Posterior vena cava (tissue), 2 donors: Measurements from ENCODE around the gene RGMB. TPM values are rescaled to one million over a fixed set of nuclear protein-coding genes. Genes with fewer than 3 reads are reported as not detected.

Source experiments
- DNase-seq: peaks from one replicate; pipeline ENCODE4 v3.0.0-alpha.2; 2020; ENCODE audit warnings: low spot score
- intact Hi-C, 2 donors: fragments of 100-400 bp; cut with DNase I; formaldehyde crosslinking; loops; one replicate each; pipeline versions ENCODE4 v1.14.1 to v1.14.2; 2022 to 2023
- total RNA-seq, 2 donors: library from RNA; stranded (reverse); fragmentation: NEBNext Ultra II Directional; extraction: Animal tissue kit (Norgen Biotek cat#: 25700); gene quantifications; one replicate each; pipeline ENCODE4 v1.2.1, GENCODE V29; 2021
- donor health status: DM: yes; HTN: yes; CAD: no.
- donor health status: DM: yes; HTN: yes; CAD: no.

RGMB gene
- total RNA-seq, 2 donors from 2014 or later: 10.9 to 12.9 TPM

DNA sequence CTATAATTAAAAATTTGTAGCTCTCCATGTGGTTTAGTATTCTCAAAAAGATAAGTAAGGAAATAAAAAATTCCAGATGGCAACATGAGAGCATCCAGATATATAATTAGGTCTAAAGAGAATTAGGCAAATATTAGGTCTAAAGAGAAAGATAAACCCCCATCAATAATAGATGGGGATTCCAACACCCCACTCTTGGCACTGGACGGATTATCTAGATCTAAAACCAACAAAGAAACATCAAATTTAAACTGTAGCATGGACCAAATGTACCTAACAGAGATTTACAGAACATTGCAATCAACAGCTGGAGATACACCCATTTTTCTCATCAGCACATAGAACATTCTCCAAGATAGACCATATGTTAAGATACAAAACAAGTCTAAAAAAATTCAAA, 31.6 kb downstream of the RGMB start:
- DNase-seq: no peak
- intact Hi-C loops: no loop called here

DNA sequence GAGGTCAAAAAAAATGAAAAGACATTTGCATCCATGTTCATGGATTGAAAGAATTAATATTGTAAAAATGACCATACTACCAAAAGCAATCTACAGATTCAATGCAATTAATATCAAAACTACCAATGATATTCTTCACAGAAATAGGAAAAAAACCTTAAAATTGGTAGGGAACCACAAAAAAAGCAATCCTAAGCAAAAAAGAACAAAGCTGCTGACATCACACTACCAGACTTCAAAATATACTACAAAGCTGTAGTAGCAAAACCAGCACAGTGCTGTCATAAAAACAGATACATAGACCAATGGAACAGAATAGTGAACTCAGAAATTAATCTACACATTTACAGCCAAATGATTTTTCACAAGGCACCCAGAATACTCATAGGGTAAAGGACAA, 34.3 kb downstream of the RGMB start:
- intact Hi-C loops: no loop called here

DNA sequence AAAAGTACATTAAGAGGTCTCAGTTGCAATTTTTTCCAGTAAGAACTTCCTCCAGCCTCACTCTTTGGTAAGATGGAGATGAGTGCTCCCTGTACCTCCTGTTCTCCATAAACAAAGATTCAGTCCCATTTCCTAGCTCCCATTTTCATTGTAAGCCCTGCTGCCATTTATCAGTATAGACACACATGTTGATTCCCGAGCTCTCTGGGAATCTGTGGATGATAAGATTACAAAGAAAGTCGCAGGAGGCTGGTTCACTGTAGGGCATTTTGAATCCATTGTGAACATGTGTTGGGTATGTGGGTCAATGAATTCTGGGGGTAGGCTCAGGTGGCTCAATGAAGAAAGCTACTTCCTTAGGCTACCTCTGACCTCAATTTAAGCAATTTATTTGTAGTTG, 36.7 kb downstream of the RGMB start:
- DNase-seq: no peak
- intact Hi-C loops: no loop called here

More for the DNA sequence above, 34.3 kb downstream of the RGMB start:
- no peak for DNase-seq

DNA sequence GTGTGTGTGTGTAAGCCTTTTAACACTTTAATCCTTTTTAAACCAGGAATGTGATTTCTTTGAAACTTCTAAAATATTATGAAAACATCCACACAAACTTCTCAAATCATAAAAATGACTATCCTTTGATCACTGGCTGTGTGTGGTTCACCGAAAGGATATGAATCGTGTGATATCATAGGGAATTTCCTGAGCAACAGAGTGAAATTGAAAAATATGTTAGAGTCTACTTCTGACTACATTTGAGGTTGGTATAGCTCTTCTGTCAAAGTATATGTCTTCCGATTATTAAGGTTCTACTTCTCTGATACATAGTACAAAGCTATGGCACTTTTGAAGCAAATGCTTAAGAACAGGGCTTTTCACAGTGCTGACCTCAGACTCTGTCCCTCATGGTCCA, 40.3 kb downstream of the RGMB start:
- DNase-seq: no peak
- intact Hi-C loops: no loop called here

DNA sequence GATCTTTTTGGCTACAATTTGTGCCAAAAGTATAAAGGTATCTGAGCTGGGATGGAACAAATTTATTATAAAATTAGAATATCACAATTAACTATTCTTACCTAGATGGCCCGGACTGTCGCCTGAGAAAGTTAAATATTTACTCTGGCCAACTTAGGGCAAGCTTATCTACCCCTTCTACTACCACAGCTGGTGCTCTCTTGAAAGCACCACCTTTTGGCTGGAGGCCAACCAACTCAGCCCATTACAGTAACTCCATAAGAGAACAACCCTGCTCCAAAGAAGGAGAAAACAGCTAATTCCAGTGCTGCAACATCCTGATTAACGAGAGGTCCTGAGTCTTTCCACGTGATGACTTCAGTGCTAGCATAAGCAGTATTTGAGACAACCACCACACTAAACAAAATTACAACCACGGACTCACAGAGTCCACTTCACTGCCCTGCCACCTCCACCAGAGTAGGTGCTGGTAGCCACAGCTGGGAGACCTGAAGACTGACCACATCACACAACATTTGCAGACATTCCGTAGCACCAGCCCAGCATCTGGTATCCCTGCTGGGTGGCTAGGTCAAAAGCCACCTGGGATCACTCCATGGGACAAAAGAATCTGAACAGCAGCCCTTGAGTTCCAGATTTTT, 43.2 kb downstream of the RGMB start:
- intact Hi-C loops: no loop called here
- no peak for DNase-seq

- no peak for DNase-seq
- intact Hi-C loops: no loop called here
Measured at GRCh38 chr5:98825582-98826375, 52.3 kb downstream of the RGMB start.

DNA sequence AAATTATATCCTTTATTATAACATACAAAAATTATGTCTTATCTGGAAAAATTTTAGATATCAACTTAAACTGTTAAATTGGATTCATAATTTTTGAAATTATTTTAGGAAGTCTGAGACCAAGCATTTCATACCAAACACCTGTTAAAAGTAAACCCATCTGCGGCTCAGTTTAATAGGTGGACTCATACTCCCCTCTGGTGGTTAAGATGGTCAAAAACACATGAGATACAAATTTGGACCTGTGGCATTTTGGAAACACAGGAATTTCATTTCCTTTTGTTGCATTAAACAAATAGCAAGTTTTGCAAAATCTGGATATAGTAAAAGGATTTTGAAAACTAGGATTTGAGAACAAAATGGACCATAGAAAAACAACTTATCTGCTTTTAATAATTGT, 53.7 kb downstream of the RGMB start:
- DNase-seq: no peak
- intact Hi-C loops: no loop called here

- DNase-seq: no peak
- intact Hi-C loops: no loop called here
Measured at GRCh38 chr5:98827588-98828284, 54.3 kb downstream of the RGMB start.

DNA sequence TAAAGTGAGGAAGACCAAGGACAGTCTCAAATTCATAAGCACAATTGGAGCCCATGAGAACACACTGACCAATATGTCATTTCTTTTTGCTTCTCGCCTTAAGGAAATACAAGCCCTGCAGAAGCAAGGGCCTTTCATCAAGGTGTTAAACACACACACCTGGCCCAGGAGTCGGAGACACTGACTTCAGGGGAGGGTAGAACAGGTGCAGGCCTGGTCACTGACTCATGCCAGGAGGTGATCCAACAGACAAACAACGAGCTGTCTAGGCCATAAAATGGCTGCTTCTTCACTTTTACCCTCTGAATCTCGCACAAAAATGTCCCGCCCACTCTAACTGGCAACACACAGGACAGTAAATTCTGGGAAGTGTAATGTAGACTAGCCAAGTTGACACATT, 62.7 kb downstream of the RGMB start:
- DNase-seq: no peak
- intact Hi-C loops: no loop called here

- intact Hi-C loops: no loop called here
- no peak for DNase-seq
Measured at GRCh38 chr5:98839469-98840383, 66.3 kb downstream of the RGMB start.

DNA sequence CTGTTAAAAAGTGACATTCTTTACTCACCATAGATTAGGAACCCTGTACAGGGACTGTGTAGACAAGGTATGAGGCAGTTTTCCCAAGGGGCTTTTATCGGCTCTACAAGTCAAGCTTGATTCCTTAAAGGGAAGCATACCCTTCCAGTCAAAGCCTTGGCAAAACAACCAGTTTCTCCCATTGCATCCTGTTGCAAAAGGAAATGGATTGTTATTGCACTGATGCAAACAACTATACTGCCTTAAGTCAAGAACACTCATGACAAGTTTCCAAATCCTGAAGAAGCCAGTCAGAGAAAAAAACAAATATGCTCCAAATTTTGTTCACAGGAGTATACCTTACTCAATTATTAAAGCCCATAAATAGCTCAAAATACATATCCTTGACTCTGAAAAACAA, 67.5 kb downstream of the RGMB start:
- no peak for DNase-seq

GRCh38 chr5:98843481-98843880, 70.0 kb downstream of the RGMB start:
- intact Hi-C loops: no loop called here

More for the DNA sequence above, 67.5 kb downstream of the RGMB start:
- intact Hi-C loops: no loop called here

GRCh38 chr5:98844865-98845264, 71.4 kb downstream of the RGMB start:
- no peak for DNase-seq
- intact Hi-C loops: no loop called here

More at GRCh38 chr5:98843481-98843880, 70.0 kb downstream of the RGMB start:
- DNase-seq: no peak

GRCh38 chr5:98845878-98846277, 72.4 kb downstream of the RGMB start:
- intact Hi-C loops: no loop called here

More at GRCh38 chr5:98845878-98846277, 72.4 kb downstream of the RGMB start:
- no peak for DNase-seq

Other genes with a start within 250 kb of the RGMB start
- 10 to 100 TPM; 32.3 to 39.9 TPM for gene CHD1, start 155.3 kb downstream of the RGMB start, total RNA-seq